Measurements from ENCODE around the gene PLCL2. TPM values are rescaled to one million over a fixed set of nuclear protein-coding genes. Genes with fewer than 3 reads are reported as not detected.

PLCL2 gene
- total and polyA plus RNA-seq, 10 of the 15 experiments (the other 5 are each of a cell fraction or from before 2014, with no cell fraction given) = 7.5 to 37.3 (median 21.7) TPM

DNA sequence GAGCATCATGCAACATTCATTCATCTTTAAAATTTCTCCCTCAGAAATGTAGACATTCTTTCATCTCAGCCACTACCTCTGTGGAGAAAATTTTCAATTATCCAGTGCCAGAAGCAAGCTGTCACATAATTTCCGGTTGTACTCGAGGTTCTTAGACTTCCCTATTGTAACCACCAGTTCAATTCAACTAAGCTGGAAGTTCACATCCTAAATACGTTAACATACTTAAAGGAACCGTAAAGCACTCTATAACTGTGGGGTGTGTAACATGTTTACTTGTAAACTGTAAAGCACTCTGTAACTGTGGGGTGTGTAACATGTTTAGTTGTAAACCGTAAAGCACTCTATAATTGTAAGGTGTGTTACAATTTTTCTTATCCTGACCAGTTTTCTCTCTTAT, 150.3 kb downstream of the PLCL2 start (continued):
- TF ChIP-seq E4F1 (IDR thresholded peaks at IDR 0.05; ENCODE audit: borderline replicate concordance, partially characterized antibody) (no peak), RCOR1 (conservative IDR thresholded peaks at IDR 0.05; ENCODE audit: low read depth, low read length) (no peak), SUZ12 (IDR thresholded peaks at IDR 0.05; ENCODE audit: unreplicated experiment) (no peak), POLR2A (IDR thresholded peaks at IDR 0.05; ENCODE audit: low read depth, low read length) (no peak), MTA2 (IDR thresholded peaks at IDR 0.05; ENCODE audit: low read depth) (no peak), BHLHE40 (IDR thresholded peaks at IDR 0.05; ENCODE audit: borderline replicate concordance in 1 of 2, low read depth in 2 of 2, low read length in 1 of 2) (no peak), KAT2A (conservative IDR thresholded peaks at IDR 0.05; ENCODE audit: control insufficient read depth, low read depth, low read length) (no peak), TARDBP (IDR thresholded peaks at IDR 0.05; ENCODE audit: borderline replicate concordance) (no peak), NR2C2 (IDR thresholded peaks at IDR 0.05; ENCODE audit: borderline replicate concordance, control insufficient read depth, insufficient read length, low read depth) (no peak), SP1 (IDR thresholded peaks at IDR 0.05; ENCODE audit: low read depth, low read length) (no peak), SIN3A (IDR thresholded peaks at IDR 0.05; ENCODE audit: low read depth, low read length) (no peak), ZBTB33 (IDR thresholded peaks at IDR 0.05) (no peak), ZNF207 (IDR thresholded peaks at IDR 0.05; ENCODE audit: borderline replicate concordance) (no peak)
- TF ChIP-seq, protein P1, sequence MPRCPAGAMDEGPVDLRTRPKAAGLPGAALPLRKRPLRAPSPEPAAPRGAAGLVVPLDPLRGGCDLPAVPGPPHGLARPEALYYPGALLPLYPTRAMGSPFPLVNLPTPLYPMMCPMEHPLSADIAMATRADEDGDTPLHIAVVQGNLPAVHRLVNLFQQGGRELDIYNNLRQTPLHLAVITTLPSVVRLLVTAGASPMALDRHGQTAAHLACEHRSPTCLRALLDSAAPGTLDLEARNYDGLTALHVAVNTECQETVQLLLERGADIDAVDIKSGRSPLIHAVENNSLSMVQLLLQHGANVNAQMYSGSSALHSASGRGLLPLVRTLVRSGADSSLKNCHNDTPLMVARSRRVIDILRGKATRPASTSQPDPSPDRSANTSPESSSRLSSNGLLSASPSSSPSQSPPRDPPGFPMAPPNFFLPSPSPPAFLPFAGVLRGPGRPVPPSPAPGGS (IDR thresholded peaks at IDR 0.05; ENCODE audit: borderline replicate concordance, insufficient read depth, low read depth, low read length, poor library complexity, severe bottlenecking) = no peak

Data from GM12878 (cell line).